Esophagus muscularis mucosa (tissue), 4 donors: ENCODE results near the gene NELFB. TPM values are rescaled to one million over a fixed set of nuclear protein-coding genes. Genes with fewer than 3 reads are reported as not detected.

Experiments
- DNase-seq: peaks from one replicate; pipeline ENCODE4 v3.0.0-alpha.2; 2017; ENCODE audit errors: extremely low spot score
- H3K27ac ChIP-seq, 4 donors: fragments of 200-600 bp; sonication (generic); replicated peaks in 1 of 4; 1 replicate in 3 of 4; 2 replicates in 1 of 4; pipeline ENCODE4 v1.5.1; 2016 to 2019; ENCODE audit warnings: mild to moderate bottlenecking in 1 of 4
- H3K27me3 ChIP-seq, 4 donors: fragments of 200-600 bp; sonication (generic); one replicate each; pipeline versions ENCODE4 v1.5.1 to v1.6.0; 2016 to 2019
- H3K36me3 ChIP-seq, 4 donors: fragments of 200-600 bp; sonication (generic); one replicate each; pipeline ENCODE4 v1.5.1; 2016 to 2019
- H3K4me1 ChIP-seq, 4 donors: fragments of 200-600 bp; sonication (generic); one replicate each; pipeline ENCODE4 v1.5.1; 2016 to 2019
- H3K4me3 ChIP-seq, 4 donors: fragments of 200-600 bp; sonication (generic); 1 replicate in 2 of 4; 2 replicates in 2 of 4; pipeline ENCODE4 v1.5.1; 2016 to 2019; ENCODE audit warnings: mild to moderate bottlenecking in 4 of 4, moderate library complexity in 1 of 4
- H3K9me3 ChIP-seq, 4 donors: fragments of 200-600 bp; sonication (generic); 1 replicate in 3 of 4; 2 replicates in 1 of 4; pipeline ENCODE4 v1.5.1; 2016 to 2019
- CTCF ChIP-seq, 3 experiments: fragments of 200-600 bp in 2 of 3; fragments of 450-650 bp in 1 of 3; sonication (generic) in 2 of 3; IDR thresholded peaks; one replicate each; pipeline ENCODE4 v1.5.1; 2017 to 2019; ENCODE audit warnings: antibody characterized with exemption in 3 of 3, mild to moderate bottlenecking in 2 of 3, moderate library complexity in 1 of 3
- EP300 ChIP-seq: sonication (generic); formaldehyde crosslinking; IDR thresholded peaks from one replicate; pipeline ENCODE4 v1.6.1; 2017; ENCODE audit warnings: antibody characterized with exemption
- POLR2A ChIP-seq: fragments of 450-650 bp; IDR thresholded peaks from one replicate; pipeline ENCODE4 v1.6.1; 2017; ENCODE audit warnings: antibody characterized with exemption, moderate library complexity, mild to moderate bottlenecking, low read depth
- POLR2AphosphoS5 ChIP-seq, 2 donors: sonication (generic); formaldehyde crosslinking; IDR thresholded peaks; one replicate each; pipeline ENCODE4 v1.6.1; 2017; ENCODE audit warnings: antibody characterized with exemption in 2 of 2
- WGBS: methylation state at CpG from one replicate; pipeline ENCODE4 v1.1.5; 2018; 5-methylcytosine and 5-hydroxymethylcytosine counted together
- intact Hi-C: fragments of 100-400 bp; cut with DNase I; formaldehyde crosslinking; loops from one replicate; pipeline ENCODE4 v1.15.1; 2023
- total RNA-seq, 4 donors: library from RNA; depleted of rRNA; stranded (reverse); fragments of >200 nt; gene quantifications; one replicate each; pipeline versions ENCODE4 v1.1.0 to v1.2.1, GENCODE V29; 2016

The NELFB gene
- total RNA-seq, 4 donors from 2014 or later = 26.6 to 73.2 (median 48.8) TPM

GRCh38 chr9:137306850-137307254 is 51.7 kb downstream of the NELFB start:
- DNase-seq = no peak
- no peaks in the 10 kb centered on the region for H3K9me3 ChIP-seq
- H3K4me1 ChIP-seq = peaks cover 50 to 57% (median 55%) of the 10 kb centered on the region in 4 donors
- TF ChIP-seq POLR2A (no peak), EP300 (no peak), CTCF (IDR thresholded peaks at IDR 0.05) (no peak), POLR2AphosphoS5 (IDR thresholded peaks at IDR 0.05) (no peak)
- H3K36me3 ChIP-seq = no peaks in the 10 kb centered on the region
- H3K27ac ChIP-seq = peak overlapping the region; percentile 56 to 81 (median 66)
- intact Hi-C loops = no loop called here
- H3K4me3 ChIP-seq = peak overlapping the region in 1 of 4 donors; percentile 29
- H3K27me3 ChIP-seq = peaks cover 0 to 86% (median 13%) of the 10 kb centered on the region in 4 donors
- WGBS = 47% methylated on average over 7 of the region's 23 CpGs

GRCh38 chr9:137307255-137308056 is 52.3 kb downstream of the NELFB start:
- no peak for DNase-seq
- no peak for TF ChIP-seq EP300
- 69% methylated on average over 11 of the region's 30 CpGs for WGBS

GRCh38 chr9:137308057-137308619 is 53.0 kb downstream of the NELFB start:
- intact Hi-C loops = no loop called here
- 60% methylated on average over 16 of the region's 20 CpGs for WGBS
- TF ChIP-seq POLR2A (no peak), POLR2AphosphoS5 (IDR thresholded peaks at IDR 0.05) (no peak), EP300 (no peak), CTCF (IDR thresholded peaks at IDR 0.05) (no peak)
- Histone ChIP-seq H3K9me3 (no peaks in the 10 kb centered on the region), H3K27ac (no peak overlapping the region), H3K4me1 (peaks cover 45 to 49% (median 47%) of the 10 kb centered on the region in 4 donors), H3K36me3 (no peaks in the 10 kb centered on the region), H3K27me3 (peaks cover 0 to 85% (median 13%) of the 10 kb centered on the region in 4 donors), H3K4me3 (no peak overlapping the region)
- DNase-seq = no peak

More at GRCh38 chr9:137307255-137308056, 52.3 kb downstream of the NELFB start:
- Histone ChIP-seq H3K4me3 (peak overlapping the region in 1 of 4 donors; percentile 29), H3K36me3 (no peaks in the 10 kb centered on the region), H3K27ac (peak overlapping the region in 1 of 4 donors; percentile 81), H3K9me3 (no peaks in the 10 kb centered on the region), H3K4me1 (peaks cover 50 to 56% (median 54%) of the 10 kb centered on the region in 4 donors), H3K27me3 (peaks cover 0 to 89% (median 13%) of the 10 kb centered on the region in 4 donors)
- intact Hi-C loops = no loop called here

- Histone ChIP-seq H3K27me3 (peaks cover 0 to 73% (median 13%) of the 10 kb centered on the region in 4 donors), H3K4me1 (peaks cover 30 to 36% (median 33%) of the 10 kb centered on the region in 4 donors), H3K9me3 (no peaks in the 10 kb centered on the region), H3K4me3 (no peak overlapping the region), H3K36me3 (no peaks in the 10 kb centered on the region), H3K27ac (no peak overlapping the region)
- 96% methylated on average over 9 of the region's 15 CpGs for WGBS
- no peak for DNase-seq
- intact Hi-C loops = no loop called here
- TF ChIP-seq POLR2A (no peak), CTCF (IDR thresholded peaks at IDR 0.05) (no peak), EP300 (no peak), POLR2AphosphoS5 (IDR thresholded peaks at IDR 0.05) (no peak)
Measured at GRCh38 chr9:137309368-137310188, 54.5 kb downstream of the NELFB start.
